Ascending aorta (tissue), 2 donors: ENCODE results near the gene IBTK. TPM values are rescaled to one million over a fixed set of nuclear protein-coding genes. Genes with fewer than 3 reads are reported as not detected.
"Not testable (repeated sequence)": the region's sequence is repeated elsewhere in the genome, so short reads cannot be mapped to it uniquely, and the experiment has no call there.

Source experiments
- DNase-seq, 2 donors: peaks; one replicate each; pipeline ENCODE4 v3.0.0-alpha.2; 2019; ENCODE audit warnings: low spot score in 2 of 2
- H3K27ac ChIP-seq, 2 donors: fragments of 200-600 bp; sonication (generic); one replicate each; pipeline ENCODE4 v1.5.1; 2016 to 2017; ENCODE audit warnings: mild to moderate bottlenecking in 1 of 2
- H3K27me3 ChIP-seq: fragments of 200-600 bp; sonication (generic); one replicate; pipeline ENCODE4 v1.5.1; 2017
- H3K36me3 ChIP-seq, 2 donors: fragments of 200-600 bp; sonication (generic); one replicate each; pipeline ENCODE4 v1.5.1; 2016
- H3K4me1 ChIP-seq, 2 donors: fragments of 200-600 bp; sonication (generic); one replicate each; pipeline ENCODE4 v1.5.1; 2016 to 2017; ENCODE audit warnings: mild to moderate bottlenecking in 1 of 2
- H3K4me3 ChIP-seq, 2 donors: fragments of 200-600 bp; sonication (generic); one replicate each; pipeline ENCODE4 v1.5.1; 2016 to 2017; ENCODE audit warnings: mild to moderate bottlenecking in 1 of 2
- H3K9me3 ChIP-seq, 2 donors: fragments of 200-600 bp; sonication (generic); one replicate each; pipeline ENCODE4 v1.5.1; 2016
- CTCF ChIP-seq, 3 experiments: fragments of 200-600 bp in 2 of 3; fragments of 450-650 bp in 1 of 3; sonication (generic) in 2 of 3; IDR thresholded peaks; one replicate each; pipeline ENCODE4 v1.5.1; 2016 to 2019; ENCODE audit warnings: antibody characterized with exemption in 3 of 3, mild to moderate bottlenecking in 1 of 3, moderate library complexity in 1 of 3
- intact Hi-C: fragments of 100-400 bp; cut with DNase I; formaldehyde crosslinking; loops from one replicate; pipeline ENCODE4 v1.15.1; 2023
- total RNA-seq: library from RNA; depleted of rRNA; stranded (reverse); fragments of >200 nt; gene quantifications from one replicate; pipeline ENCODE4 v1.1.0, GENCODE V29; 2016

Gene IBTK
- total RNA-seq, 1 donor from 2014 or later = 8.8 TPM

- no peak overlapping the region for H3K27ac ChIP-seq
- no peak for DNase-seq
- no peaks in the 10 kb centered on the region for H3K36me3 ChIP-seq
- no peak for TF ChIP-seq CTCF (IDR thresholded peaks at IDR 0.05)
- intact Hi-C loops = no loop called here
- no peaks in the 10 kb centered on the region for H3K9me3 ChIP-seq
- H3K27me3 ChIP-seq = no peaks in the 10 kb centered on the region
- no peak overlapping the region for H3K4me3 ChIP-seq
- no peaks in the 10 kb centered on the region for H3K4me1 ChIP-seq
These were observed 109.3 kb downstream of the IBTK start for GRCh38 chr6:82138075-82138791.

DNA sequence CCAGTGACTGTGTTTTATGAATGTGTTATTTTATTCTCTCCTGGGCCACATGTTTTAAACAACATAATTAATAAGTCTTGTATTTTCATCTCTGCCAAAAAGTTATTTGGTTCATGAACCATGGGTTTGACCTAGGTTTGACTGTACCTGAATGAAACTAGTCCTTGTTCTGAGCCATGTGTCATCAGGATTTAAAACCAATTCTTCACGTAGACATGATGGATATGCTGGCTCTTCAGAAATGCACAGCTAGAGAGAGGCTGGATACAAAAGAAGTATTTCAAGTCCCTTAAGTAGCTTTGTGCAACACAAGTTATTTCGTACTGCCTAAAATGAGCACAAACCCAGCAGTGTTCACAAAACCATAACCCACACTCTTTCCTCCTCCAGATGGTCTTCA, 116.1 kb downstream of the IBTK start:
- no peak for DNase-seq
- no peaks in the 10 kb centered on the region for H3K4me1 ChIP-seq
- no peak overlapping the region for H3K27ac ChIP-seq
- H3K36me3 ChIP-seq = no peaks in the 10 kb centered on the region
- intact Hi-C loops = no loop called here
- no peak for TF ChIP-seq CTCF (IDR thresholded peaks at IDR 0.05)
- H3K9me3 ChIP-seq = no peaks in the 10 kb centered on the region
- H3K27me3 ChIP-seq = no peaks in the 10 kb centered on the region
- no peak overlapping the region for H3K4me3 ChIP-seq

DNA sequence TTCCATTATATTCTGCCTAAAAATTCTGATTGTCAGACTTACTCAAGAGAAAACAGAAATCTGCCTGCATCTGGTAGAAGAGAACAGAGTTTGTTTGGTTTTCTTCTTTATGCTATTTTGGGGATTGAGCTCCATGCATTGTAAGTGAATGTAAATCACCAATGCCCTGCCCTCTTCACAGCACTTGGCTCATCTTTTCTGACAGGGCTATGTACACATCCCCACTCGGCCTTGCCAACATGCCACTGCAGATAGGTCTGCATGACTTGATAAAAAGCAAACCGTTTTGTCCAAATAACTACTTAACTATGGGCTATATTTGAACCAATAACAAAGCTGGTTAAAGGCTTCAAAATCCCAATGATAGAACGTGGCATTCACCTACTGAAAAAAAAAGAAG, 117.7 kb downstream of the IBTK start:
- TF ChIP-seq CTCF (IDR thresholded peaks at IDR 0.05) = no peak
- Histone ChIP-seq H3K4me3 (no peak overlapping the region), H3K36me3 (no peaks in the 10 kb centered on the region), H3K9me3 (no peaks in the 10 kb centered on the region), H3K27me3 (no peaks in the 10 kb centered on the region), H3K4me1 (no peaks in the 10 kb centered on the region), H3K27ac (no peak overlapping the region)
- no peak for DNase-seq
- intact Hi-C loops = no loop called here

- H3K4me1 ChIP-seq = not testable (repeated sequence)
These were observed 118.6 kb downstream of the IBTK start for GRCh38 chr6:82128973-82129372.

GRCh38 chr6:82123632-82124031, 123.9 kb downstream of the IBTK start:
- Histone ChIP-seq H3K4me1 (no peaks in the 10 kb centered on the region), H3K27me3 (no peaks in the 10 kb centered on the region), H3K27ac (no peak overlapping the region), H3K9me3 (no peaks in the 10 kb centered on the region), H3K4me3 (no peak overlapping the region), H3K36me3 (no peaks in the 10 kb centered on the region)
- no peak for TF ChIP-seq CTCF (IDR thresholded peaks at IDR 0.05)
- DNase-seq = no peak
- intact Hi-C loops = no loop called here

More at GRCh38 chr6:82128973-82129372, 118.6 kb downstream of the IBTK start:
- H3K36me3 ChIP-seq, H3K27me3 ChIP-seq, intact Hi-C loops, DNase-seq, H3K27ac ChIP-seq, H3K4me3 ChIP-seq, H3K9me3 ChIP-seq: not testable (repeated sequence)

Other genes with a start within 250 kb of the IBTK start
- 60.1 TPM for gene TPBG, start 116.1 kb upstream of the IBTK start, total RNA-seq